ENCODE results near the gene MEIS1.
A peak's percentile ranks its signal among the peaks of the same experiment; 100 is the strongest.

MEIS1 gene

DNA sequence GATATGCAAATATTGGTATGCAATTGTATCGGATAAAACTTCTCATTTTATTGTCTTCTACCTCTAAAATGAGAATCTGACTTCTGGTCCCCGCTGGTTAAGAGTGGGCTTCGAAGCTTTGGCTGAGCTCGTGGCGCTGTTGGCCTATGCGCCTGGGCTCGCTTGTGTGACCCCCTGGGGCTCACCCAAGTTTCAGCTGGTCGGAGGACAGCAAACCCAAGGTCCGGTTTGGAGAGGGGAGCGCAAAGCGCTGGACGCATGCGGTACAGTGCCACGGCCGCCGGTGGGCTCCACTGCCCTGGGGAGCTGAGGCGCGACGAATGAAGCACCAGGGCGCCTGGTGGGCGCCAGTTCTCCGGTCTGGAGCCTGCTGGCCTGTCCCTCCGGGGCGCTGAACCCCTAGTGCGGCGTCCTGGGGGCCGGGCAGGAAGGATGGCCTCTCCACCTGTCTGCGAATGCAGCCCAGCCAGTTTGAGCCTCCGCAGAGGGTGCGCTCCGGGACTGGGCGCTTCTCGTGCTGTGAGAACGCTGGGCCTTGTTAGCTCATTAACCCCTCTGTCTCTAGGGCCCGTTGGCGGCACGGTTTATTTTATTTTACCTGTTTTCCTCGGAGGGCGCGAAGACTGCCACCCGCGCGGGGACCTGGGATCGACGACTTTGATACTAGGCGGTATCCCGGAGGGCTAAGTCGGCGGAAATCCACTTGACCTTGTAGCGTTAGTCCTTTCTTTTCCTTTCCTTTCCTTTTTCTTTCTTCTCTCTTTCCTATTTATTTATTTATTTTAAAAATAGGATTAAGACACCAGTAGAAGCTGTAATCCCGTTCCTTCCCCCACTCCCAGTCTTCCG, 10.4 kb downstream of the MEIS1 start:
- no peak for DNase-seq

DNA sequence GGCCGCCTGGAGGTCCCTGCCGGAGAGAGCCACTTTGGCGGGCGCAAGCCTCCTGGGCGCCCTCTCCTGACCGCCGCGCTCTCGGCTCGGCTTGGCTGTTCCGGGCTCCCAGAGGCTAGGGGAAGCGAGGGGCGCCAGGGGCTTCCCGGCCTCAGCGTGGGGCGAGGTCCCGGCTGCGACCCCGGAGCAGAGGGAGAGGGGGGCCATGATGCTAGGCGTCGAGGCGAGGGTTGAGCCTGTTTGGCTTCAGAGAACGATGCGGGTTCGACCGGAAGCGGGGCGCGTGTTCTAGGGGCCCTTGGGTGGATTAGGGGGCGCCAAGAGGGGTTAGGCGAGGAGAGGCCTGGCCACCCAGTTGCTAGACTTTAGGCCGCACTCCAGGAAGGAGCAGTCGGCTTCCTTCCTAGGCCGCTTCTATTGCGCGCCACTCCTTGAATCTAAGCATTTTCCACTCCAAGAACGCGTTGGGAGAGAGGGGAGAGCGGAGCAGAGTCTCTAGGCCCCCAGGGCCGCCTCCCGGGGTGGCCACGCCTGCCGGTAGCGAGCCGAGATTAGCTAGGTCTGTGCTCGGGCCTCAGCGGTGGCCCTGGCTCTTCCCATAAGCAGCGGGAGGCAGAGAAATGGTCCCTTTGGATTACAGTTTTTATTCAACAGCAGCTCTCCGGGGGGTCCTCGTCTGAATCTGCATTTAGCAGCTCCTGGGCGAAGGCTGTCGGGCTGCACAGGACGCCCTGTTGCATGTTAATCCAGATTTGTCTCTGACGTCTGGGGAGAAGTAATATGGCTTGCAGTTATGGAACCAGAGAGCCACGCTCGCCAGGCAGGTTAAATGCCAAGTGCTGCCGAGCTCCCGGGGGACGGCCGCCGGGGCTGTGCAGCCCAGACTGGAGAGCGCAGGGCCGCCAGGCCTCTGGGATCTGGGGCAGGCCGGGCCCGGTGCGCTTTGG, 11.3 kb downstream of the MEIS1 start:
- no peak for DNase-seq

GRCh38 chr2:66446941-66447340, 12.0 kb downstream of the MEIS1 start:
- DNase-seq = no peak

DNA sequence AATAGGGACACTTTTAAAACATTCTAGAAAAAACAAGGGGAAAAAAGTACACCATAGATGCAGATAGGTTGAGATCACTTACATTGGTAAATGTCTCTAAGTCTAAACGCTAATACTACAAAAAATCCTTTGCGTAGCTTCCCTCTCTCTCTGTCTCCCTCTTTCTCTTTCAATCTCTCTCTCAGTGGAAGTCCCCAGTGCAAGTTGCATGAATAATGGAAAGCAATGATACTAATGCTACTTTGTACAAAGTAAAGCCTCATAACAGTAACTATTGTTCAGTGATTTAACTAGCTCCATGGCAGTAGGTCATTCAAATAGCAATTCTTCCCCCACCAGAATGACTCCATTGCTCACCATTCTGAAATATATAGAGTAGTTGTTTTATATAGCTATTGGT, 12.8 kb downstream of the MEIS1 start:
- DNase-seq = no peak

GRCh38 chr2:66448136-66448991, 13.4 kb downstream of the MEIS1 start:
- DNase-seq = no peak

DNA sequence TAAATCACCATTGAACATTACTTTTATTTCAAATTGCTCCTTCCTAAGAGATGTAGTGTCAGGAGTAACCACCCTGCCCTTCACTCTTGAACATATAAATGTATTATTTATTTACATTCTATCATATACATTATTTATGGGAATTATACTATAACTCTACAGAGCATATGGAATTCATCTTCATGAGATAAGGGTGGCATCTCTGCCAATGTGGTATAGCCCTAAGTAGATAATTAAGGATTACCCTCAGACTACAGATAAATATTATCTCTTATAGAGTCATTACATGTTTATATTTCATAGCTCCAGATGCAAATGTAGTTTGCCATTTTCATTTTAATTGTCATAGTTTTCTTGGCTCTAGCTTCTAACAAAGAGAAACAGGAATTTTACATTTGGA, 17.3 kb downstream of the MEIS1 start:
- no peak for DNase-seq

GRCh38 chr2:66452917-66453316, 18.0 kb downstream of the MEIS1 start:
- DNase-seq = no peak

DNA sequence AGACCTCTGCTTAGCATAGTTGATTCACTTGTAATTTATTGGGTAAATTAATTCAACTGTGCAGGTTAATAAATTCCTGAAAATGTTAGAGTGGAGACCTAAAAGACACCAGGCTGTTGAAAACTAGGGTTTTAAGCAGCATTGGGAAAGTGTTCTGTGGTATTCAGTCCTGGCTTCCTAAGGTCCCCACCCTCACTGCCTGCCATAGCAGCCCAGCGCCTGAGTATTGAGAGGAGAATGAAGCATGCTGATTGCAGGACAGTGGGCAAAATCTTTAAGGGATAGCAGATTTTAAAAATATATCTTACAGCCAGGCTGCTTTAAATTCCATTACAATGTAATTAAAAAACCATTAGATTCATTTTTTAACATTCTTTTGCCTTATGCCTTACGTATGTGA, 20.6 kb downstream of the MEIS1 start:
- no peak for DNase-seq

DNA sequence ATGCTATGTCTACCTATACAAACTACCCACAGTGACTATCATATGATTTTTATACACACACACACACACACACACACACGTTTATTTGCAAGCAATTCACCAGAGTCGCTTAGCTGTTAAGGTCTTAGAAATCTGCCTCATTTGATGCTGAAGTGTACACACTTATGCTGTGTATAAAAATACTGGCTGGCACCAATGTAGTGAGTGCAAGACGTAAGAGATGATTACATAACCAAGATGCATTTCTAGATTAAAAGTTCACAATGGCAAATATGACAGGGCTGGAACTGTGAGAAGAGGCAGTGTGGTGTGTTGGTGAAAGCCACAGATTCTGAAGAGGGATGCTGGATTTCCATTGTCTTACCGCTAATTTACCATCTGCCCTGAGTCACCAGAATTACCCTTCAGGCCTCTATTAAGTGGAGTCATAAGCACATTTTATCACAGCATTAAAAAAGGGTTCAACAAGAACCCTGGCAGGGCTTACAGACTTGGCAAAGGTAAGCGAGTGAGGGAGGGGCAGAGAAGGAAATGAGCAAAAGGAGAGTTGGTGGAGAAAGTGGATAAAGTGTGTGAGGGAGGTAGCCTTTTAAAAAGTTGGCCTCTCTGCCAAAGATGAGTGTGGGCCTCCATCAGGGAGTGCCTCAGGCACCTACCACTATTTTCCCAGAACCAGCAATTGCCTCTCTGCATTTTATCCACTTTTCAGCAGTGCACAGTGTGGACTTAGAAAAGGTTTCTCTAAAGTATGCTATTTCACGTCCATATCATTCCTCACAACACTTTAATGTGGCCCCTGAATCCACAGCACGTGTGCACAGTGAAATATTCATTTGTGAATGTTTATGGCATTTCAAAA, 21.5 kb downstream of the MEIS1 start:
- DNase-seq = peak; percentile 1

DNA sequence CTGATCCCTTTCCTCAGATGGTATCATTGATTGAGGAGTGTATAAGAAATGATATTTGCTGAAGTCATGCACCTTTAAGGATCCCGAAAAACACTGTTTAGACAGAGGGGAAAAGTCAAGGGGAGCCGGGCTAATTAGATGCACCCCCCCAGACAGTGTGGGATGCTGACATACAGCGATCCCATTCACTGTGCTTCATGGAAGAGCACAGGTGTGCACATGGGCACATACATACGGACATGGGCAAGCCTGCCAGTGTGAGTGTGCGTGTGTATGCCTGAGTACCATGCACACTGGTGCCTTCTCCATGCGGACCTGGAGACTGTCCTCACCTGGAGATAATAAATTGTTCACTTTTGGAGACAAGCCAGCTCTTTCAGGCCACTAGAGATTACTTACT, 22.6 kb downstream of the MEIS1 start:
- no peak for DNase-seq

DNA sequence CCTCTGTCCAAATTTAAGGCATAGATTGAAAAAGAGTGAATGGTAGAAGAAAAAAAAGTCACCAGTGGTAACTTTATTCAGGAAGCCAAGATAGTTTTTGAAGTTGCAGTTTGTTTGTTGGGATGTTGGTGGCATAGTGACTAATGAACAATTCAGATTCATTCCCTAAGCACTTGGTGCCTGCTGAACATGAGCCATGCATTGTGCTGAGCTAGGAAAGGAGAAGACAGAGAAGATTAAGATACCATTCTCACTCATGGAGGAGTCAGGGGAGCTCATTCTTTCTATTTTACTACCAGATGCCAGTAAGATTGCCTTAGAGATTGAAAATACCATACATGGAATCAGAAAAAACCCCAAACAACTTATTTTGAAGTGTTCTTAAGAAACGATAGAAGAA, 25.1 kb downstream of the MEIS1 start:
- DNase-seq = no peak

- DNase-seq = no peak
Measured at GRCh38 chr2:66461001-66461663, 26.2 kb downstream of the MEIS1 start.

DNA sequence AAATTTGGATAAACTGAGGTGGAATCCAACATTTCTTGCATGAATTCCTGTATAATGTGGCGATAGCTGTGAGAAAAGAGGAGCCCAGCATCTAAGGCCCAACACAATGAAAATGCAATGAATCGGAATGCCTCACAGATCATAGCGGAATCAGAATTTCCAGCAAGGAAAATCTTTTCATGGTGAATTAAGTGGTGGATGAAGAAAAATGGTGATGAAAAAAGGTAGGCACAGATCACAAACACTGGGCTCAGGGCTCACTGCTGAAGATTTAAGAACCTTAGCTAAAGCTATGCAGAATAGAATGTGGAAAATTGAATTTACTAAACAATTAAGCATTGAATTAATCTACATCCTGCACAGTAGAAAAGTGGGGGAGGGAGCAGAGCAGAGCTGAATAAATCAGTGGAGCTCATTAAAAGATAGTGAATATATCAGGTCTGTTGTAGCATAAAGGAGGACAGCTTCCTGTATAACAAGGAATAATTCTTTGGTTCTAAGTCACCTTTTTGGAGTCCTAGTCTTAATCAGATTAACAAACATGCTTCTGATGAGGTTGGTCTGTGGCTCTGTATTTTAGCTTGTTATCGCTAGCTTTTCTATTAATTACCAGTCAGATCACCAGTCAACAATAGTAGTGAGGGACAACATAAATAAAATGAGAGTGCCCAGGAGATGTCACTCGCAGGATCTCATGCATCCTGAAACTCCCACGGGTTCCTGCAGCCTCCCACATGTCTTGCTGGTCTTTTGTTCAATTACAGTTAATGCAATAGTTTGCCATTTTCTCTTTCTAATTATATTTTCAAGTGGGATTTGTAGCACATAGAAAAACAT, 27.0 kb downstream of the MEIS1 start:
- no peak for DNase-seq

DNA sequence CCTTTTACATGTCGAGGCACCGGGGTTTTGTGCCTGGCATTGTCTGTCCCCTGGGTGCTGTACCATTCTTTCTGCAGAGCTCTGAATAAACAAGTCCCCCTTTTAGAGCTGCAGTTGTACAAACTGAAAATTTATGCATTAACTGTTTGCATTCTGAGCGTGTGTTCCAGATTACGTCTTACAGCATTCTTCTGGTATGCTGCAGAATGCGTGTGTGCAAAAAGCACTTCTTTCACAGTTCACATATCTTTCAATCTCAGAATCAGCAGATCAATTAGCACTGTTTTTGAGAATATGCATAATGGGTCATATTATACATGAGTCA, 27.5 kb downstream of the MEIS1 start:
- peak; percentile 0 for DNase-seq

DNA sequence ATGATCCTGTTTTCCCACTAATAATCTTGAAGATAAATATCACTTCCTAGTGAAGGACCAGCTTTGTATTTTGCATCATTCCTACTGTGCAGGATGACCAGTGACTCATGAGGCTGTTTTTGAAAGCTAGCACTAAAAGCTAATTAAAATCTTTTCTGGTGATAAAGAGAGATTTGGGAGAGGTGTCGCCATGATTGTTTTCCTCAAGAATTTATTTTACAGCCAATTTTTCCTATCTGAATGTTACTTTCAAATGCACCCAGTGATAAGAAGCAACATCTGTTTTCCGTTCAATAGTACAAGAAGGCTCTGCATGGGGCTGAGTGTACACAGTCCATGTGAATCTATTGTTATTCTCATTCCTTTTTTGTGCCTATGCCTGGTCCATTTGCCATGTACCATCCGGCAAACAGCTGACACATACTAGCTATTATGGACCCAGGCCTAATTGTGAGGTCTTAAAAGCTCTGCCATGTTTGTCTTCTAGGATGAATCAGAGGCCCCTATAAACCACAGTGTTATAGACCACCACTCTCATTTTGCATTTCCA, 28.4 kb downstream of the MEIS1 start:
- DNase-seq = no peak

- DNase-seq = no peak
Measured at GRCh38 chr2:66464930-66465637, 30.2 kb downstream of the MEIS1 start.

DNA sequence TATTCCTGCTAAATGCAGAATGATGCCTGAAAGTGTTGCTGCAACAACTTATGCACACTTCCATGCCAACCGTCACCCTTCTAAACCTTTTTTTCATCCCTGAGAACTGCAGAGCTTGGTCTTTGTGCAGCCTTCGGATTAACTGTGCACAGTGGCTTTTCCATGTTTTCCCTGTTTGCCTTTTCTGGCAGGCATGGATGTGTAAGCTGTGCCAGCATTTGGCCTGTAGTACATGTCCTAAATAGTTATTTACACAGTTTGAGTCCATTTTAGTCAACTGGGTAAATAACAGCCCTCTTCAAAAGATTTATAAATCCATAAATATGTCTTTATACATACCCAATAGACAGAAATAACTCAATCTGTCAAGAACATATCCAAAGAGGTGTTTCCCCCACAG, 31.5 kb downstream of the MEIS1 start:
- peak; percentile 1 for DNase-seq

- DNase-seq = no peak
Measured at GRCh38 chr2:66467718-66468117, 32.8 kb downstream of the MEIS1 start.

GRCh38 chr2:66469214-66469902, 34.4 kb downstream of the MEIS1 start:
- DNase-seq = no peak

Data from NCI-H1092 treated with DMSO at 0.1 percent for 48 hours (cell line).